Measurements from ENCODE around the gene FBRS.
"Not testable (repeated sequence)": the region's sequence is repeated elsewhere in the genome, so short reads cannot be mapped to it uniquely, and the experiment has no call there.

The FBRS gene

DNA sequence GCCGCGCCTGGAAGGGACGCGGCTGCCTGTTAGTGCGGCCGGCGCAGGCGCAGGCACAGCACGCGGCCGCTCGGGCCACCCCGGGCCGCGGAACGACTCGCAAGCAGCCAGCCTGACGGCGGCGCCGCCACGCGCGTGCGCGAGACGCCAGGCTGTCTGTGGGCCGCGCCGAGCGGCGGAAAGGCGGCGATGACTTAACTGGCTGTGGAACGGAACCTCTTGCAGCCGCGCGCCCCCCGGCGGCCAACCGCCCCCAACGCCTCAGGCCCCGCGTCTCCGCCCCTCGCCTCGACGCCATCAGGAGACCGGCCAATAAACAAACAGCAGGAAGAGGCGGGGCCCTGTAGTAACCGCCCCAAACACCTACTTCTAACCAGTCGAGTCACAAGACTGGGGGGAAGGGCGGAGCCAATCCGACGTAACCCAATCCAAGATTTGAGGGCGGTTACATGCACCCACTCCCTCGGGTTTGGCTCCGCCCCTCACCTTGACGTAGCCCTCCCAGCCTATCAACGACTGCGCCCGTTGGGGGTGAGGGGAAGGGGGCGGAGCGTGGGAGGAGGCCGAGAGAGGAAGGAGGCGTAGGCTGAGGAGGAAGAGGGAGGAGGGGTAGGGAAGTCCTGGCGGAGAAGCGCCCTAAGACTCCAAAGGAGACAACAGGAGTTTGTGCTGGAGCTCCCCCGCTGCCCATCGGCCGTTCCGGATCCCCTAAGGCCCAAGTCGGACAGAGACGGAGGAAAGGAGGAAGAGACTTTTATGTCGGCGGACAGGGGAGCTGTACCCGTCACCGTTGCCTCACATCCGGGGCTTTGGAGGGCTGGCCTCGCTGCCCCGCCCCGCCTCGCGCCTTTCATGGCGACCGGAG is at the start of gene FBRS:
TSS of gene FBRS (plus strand) at position 566 of the 865 bp plus-strand sequence. CDS start 1,088 bp downstream, outside the sequence.
- DNase-seq = peak; percentile 98 to 100 (median 100)

DNA sequence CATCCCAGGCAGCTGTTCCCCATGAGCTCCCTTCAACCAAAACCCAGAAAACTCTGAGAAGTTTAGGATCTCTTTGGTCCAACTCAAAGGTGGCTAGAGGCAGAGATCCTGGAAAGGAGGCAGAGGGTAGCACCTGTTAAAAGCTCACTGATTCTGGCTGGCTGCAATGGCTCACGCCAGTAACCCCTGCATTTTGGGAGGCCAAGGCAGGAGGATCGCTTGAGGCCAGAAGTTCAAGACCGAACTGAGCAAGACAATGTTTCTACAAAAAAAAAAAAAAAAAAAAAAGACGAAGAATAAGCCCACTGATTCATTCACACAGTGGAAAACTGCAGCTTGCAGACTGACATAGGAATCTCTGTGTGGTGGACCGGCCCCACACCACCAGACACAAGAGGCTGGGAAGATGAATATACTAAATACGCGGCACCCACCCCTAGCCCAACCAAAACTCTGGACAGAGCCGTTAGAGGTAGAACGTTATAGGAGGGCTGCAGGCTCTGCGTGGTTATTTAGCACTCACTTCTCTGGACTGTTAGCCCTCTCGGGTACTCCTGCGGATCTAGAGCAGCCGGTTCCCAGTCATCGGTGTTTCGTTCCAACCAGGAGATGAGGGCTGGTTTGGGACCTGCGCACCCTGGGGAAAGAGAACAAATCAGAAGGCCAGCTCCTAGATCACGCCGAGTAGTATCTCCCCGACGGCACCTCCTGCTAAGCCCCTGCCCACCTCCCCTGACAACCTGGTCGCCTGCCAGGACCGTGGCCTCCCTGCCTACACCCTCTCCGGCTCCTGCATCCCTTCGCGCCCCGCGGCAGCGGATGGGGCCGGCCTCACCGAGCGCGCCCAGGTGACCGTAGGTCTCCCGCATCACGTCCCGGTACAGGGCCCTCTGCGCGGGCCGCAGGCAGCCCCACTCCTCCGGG is 49.0 kb upstream of the FBRS start:
- DNase-seq = peak in 3 of 4 experiments; percentile 23 to 33 (median 29)

GRCh38 chr16:30609926-30610839 is 48.0 kb upstream of the FBRS start, which contains the start of gene ZNF689:
TSS of gene ZNF689 (minus strand) at chr16:30610389. CDS start at chr16:30610041, 348 bp downstream.
- peak; percentile 79 to 91 (median 80) for DNase-seq

GRCh38 chr16:30615358-30616091 is 42.7 kb upstream of the FBRS start:
- peak; percentile 16 to 58 (median 33) for DNase-seq

DNA sequence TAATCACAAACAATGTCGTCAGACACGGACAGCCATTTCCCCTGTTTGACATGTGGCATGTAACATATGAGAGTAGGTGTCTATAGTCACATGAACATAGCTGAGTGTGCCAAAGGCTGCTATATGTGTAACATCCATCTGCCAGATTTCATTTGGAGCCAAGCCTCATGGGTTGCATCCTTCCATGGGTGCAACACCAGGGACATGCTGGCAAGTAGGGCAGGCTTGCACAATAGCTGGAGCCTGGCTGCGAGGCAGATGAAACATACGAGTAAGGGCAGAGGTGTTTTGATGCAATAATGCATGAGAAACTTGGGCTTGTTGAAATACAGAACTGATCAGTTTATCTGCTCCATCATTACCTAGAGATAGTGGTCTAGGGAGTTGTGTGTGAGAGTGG is 39.0 kb upstream of the FBRS start:
- no peak for DNase-seq

DNA sequence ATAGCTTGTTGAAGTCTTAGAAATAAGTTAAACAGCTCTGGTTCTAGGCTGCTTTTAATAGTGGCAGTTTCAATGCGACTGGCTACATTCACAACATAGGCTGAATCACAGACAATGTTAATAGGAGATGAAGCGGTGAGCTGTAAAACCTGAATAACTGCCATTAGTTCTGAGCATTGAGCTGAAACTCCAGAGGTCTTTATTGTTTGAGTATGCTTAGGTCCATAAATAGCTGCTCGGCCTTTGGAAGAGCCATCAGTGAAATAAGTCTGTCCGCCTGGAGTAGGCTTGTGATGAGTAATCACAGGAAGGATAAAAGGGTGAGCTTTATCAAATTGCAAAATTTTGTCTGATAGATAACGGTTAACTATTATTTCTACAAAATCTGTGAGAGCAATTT is 38.6 kb upstream of the FBRS start:
- DNase-seq = no peak

- DNase-seq = no peak
Measured at GRCh38 chr16:30620169-30620568, 38.1 kb upstream of the FBRS start.

DNA sequence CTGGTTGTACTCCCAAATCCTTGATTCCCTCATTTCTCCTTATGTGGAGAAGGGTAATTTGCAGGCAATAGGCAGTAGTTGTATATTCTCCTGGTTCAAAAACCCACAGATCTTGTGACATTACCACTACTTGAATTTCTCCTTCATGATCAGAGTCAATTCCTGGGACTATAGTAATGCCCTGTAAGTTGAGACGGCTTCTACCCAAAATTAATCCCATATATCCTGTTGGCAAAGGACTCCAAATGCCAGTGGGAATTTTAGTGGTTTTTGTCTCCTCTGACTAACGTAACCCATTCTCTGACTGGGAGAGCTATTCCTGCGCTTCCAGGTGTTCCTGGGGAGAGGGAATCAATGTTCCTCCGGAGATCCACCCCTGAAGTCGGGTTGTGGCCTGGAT is 36.5 kb upstream of the FBRS start:
- no peak for DNase-seq

DNA sequence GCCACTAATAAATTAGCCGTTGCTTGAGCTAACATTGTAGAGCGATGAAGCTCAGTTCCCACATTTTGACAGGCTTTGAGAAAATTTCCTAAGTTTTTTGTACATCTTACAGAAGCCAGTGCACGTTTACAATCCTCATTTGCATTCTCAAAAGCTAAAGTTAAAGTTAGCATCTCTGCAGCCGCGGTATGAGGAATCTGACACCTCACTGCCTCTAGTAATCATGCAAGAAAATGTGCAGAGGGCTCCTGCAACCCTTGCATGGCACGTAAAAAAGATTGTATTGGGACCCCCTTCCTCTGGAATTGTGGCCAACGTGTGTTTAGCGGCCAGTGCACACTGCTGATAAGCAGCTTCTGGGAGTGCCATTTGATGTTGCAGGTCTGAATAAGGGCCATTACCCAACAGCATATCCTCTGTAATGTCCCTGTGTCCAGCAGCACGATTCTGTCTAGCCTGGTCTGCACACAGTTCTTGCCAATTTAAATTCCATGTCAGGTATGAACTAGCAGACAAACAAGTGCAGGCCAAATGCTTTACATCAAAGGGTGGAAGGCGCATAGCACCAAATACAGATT is 35.7 kb upstream of the FBRS start:
- no peak for DNase-seq

- DNase-seq = no peak
Measured at GRCh38 chr16:30623536-30624283, 34.5 kb upstream of the FBRS start.

GRCh38 chr16:30626236-30626635 is 32.0 kb upstream of the FBRS start:
- no peak for DNase-seq

GRCh38 chr16:30628628-30629540 is 29.3 kb upstream of the FBRS start:
- peak; percentile 69 to 94 (median 84) for DNase-seq

GRCh38 chr16:30632454-30632853 is 25.8 kb upstream of the FBRS start:
- not testable (repeated sequence) for DNase-seq

DNA sequence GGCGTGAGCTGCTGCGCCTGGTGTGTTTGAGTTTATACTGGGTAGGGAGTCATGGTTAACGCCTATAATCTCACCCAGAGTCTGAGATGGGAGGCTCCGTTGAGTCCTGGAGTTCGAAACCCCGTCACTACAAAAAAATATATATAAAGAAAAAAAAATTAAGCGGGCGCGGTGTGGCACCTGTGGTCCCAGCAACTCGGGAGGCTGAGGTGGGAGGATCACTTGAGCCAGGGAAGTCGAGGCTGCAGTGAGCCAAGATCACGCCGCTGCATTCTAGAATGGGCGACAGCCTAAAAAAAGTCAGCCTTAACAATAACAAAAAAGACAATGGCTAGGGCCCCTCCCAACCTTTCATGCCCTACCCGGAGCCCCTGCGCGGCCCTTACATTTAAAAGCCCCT is 24.7 kb upstream of the FBRS start:
- DNase-seq = no peak

DNA sequence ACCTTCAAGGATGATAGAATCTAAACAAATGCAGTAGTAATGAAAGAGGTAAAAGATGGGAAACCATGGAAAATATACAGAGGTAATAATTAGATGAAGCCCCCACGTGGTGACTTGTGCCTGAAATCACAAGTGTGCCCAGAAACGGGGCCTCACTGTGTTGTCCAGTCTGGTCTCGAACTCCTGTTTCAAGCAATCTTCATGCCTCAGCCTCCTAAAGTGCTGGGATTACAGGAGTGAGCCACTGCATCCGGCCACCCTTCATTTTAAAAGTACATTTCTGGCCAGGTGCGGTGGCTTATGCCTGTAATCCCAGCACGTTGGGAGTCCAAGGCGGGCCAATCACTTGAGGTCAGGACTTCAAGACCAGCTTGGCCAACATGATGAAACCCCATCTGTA is 21.6 kb upstream of the FBRS start:
- no peak for DNase-seq

DNA sequence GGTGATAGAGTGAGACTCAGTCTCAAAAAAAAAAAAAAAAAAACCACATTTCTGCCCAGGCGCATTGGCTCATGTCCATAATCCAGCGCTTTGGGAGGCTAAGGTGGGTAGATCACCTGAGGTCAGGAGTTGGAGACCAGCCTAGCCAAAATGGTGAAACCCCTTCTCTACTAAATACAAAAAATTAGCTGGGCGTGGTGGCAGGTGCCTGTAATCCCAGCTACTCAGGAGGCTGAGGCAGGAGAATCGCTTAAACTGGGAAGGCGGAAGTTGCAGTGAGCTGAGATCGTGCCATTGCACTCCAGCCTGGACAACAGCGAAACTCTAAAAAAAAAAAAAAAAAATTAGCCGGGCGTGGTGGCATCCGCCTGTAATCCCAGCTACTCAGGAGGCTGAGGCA is 21.1 kb upstream of the FBRS start:
- DNase-seq = not testable (repeated sequence)

DNA sequence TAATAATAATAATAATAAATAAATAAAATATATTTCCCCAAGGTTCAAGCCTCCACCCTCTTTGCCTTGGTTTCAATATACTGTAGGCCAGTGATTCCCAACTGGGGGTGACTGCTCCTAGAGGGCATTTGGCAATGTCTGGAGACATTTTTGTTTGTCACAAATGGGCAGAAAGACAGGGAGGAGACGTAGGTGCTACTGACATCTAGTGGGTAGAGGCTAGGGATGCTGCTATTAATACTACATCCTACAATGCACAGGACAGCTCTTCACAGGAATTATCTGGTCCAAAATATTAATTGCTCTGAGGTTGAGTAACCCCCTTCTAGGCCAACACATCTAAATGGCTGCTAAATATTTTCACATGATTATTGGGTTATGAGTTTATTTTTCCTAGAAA is 20.3 kb upstream of the FBRS start:
- DNase-seq = no peak

GRCh38 chr16:30641378-30641982 is 16.8 kb upstream of the FBRS start:
- no peak for DNase-seq

- no peak for DNase-seq
Measured at GRCh38 chr16:30644334-30644830, 13.8 kb upstream of the FBRS start.

Measured in activated CD4-positive, CD25-positive, alpha-beta regulatory T cell (primary cell).